Measurements from ENCODE around the gene NCBP2L.
A peak's percentile ranks its signal among the peaks of the same experiment; 100 is the strongest.
"Not testable (repeated sequence)": the region's sequence is repeated elsewhere in the genome, so short reads cannot be mapped to it uniquely, and the experiment has no call there.

Gene NCBP2L

DNA sequence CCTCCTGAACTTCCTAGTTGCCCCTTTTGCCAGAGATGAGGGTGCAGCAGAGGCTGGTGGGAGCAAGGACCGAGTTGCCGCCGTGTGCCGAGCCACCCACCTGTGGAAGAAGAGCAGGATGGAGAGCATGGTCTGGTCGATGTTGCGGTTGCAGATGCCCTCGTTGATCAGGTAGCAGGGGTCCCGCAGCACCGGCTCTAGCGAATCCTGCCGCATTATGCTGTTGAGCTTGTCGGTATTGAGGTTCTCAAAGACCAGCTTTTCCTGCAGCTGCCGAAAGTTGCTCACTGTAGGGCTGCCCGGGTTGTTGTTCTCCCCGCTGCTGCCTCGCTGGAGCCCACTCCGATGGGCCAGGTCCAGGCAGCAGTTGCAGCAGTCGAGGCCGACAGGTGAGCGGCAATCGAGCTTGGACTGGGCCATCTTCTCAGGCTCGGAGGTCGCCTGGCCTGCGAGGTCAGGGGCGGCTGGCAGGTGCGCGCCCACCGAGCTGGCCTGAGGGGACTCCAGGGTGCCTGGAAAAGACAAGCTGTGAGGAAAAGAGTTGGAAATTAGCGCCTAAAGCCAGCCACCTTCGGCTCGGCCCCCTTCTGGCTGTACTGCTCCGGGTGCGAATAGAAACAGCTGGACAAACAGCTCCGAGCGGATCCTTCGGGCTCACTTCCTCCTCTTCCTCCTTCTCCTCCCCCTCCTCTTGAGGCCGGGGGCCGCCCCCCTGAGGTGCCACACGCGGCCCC is 2.4 kb upstream of the NCBP2L start:
- TF ChIP-seq TAF1 (IDR thresholded peaks at IDR 0.05; ENCODE audit: borderline replicate concordance, low read depth, low read length) (no peak), POLR2AphosphoS5 (IDR thresholded peaks at IDR 0.05; ENCODE audit: low read depth, low read length) (no peak), POLR2A (IDR thresholded peaks at IDR 0.05; ENCODE audit: low read depth, low read length) (no peak)
- FAIRE-seq (no peak), DNase-seq (ENCODE audit: insufficient read length) (no peak)

DNA sequence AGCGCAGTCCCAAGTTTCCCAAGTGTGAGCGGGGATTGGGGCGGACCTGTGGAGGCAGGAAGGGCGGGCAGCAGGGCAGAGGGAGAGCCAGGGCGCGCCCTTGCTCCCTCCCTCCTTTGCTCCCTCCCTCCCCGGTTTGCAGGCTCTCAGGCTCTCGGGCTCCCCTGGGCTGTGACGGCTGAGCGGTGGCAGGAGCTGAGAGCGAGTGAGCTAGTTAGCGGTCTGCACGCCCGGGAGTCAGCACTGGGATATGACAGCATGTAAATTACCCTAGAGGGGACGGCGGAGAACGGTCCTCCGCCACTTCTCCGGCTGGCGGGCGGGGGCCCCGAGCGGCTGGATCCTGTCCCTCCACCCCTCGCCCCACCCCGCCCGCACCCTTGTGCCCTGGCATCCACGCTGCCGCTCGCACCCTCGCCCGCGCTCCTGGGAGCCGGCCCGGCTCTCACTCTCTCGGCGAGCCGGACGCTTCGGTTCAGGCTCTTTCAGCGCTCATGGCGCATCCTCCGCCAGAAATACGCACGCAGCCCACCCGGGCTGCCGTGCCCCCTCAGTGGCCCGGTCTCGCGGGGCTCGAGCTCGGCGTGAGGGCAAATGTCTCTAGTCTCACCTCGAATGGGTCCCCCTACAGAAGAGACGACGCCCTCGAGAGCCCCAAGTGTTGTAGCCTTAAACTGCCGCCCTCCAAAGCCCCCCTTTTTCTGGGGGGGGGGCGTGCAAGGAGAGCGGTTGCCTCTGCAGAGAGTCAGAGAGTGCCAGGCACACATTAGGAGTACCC is 1.6 kb upstream of the NCBP2L start, which contains the start of gene TSC22D3:
Gene TSC22D3 (minus strand): TSS at position 54 of the 778 bp plus-strand sequence. CDS start 368 bp downstream, outside the sequence.
- FAIRE-seq: no peak
- peak; percentile 57 for DNase-seq (ENCODE audit: insufficient read length)
- TF ChIP-seq POLR2AphosphoS5 (IDR thresholded peaks at IDR 0.05; ENCODE audit: low read depth, low read length) (no peak), POLR2A (IDR thresholded peaks at IDR 0.05; ENCODE audit: low read depth, low read length) (no peak), TAF1 (IDR thresholded peaks at IDR 0.05; ENCODE audit: borderline replicate concordance, low read depth, low read length) (no peak)

DNA sequence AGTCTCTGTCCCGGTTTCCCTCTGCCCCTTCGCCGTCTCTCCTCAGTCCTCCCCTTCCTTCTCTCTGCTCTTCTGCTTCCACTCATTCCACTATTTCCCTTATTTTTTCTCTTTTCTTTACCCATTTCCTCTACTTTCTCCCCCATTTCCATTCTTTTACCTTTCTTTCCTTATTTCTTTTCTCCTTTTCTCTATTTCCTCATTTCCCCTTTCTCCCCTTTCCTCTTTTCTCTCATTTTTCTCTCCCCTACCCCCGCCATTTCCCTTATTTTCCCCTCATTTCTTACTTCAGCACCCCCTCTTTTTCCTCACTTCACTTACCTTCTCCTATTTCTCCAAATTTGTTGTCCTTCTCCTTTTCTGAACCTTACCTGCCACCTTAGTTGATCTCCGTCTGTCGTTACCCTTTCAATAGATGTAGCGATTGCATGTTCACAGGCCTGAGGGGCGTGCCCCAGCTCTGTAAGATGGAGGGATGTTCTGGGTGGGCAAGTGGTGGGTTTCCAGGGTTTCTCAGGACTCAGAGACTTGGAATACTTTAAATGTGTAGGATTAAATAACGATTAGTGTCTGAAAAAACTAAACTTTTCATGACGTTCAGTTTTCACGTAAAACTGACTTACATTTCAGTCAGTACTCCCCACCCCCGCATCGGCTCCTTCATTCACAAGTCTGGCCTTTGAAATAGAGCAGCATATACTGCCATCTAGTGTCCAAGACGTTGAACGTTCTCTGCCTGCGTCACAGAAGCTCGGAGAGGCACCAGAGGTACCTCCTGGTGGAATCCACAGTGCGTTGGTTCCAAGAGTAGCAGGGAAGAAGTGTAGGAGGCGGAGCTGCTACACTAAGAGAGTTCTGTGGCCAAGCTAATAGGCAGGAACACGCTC is 641 bp upstream of the NCBP2L start:
- TF ChIP-seq POLR2A (IDR thresholded peaks at IDR 0.05; ENCODE audit: low read depth, low read length) (no peak), TAF1 (IDR thresholded peaks at IDR 0.05; ENCODE audit: borderline replicate concordance, low read depth, low read length) (no peak), POLR2AphosphoS5 (IDR thresholded peaks at IDR 0.05; ENCODE audit: low read depth, low read length) (no peak)
- FAIRE-seq (peak; percentile 98), DNase-seq (ENCODE audit: insufficient read length) (peak; percentile 58)

DNA sequence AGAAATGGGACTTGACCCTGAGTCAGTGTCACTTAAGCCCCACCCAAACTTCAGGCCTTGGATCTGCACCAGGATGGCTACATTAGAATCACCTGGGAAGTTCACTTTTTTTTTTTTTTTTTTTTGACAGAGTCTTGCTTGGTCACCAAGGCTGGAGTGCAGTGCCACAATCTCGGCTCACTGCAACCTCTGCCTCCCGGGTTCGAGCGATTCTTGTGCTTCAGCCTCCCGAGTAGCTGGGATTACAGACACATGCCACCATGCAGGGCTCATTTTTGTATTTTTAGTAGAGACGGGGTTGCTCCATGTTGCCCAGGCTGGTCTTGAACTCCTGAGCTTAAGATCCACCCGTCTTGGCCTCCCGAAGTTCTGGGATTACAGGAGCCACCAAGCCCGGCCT is 3.0 kb downstream of the NCBP2L start:
- no peak for FAIRE-seq
- TF ChIP-seq TAF1 (IDR thresholded peaks at IDR 0.05; ENCODE audit: borderline replicate concordance, low read depth, low read length) (no peak), POLR2AphosphoS5 (IDR thresholded peaks at IDR 0.05; ENCODE audit: low read depth, low read length) (no peak), POLR2A (IDR thresholded peaks at IDR 0.05; ENCODE audit: low read depth, low read length) (no peak)
- DNase-seq (ENCODE audit: insufficient read length): no peak

DNA sequence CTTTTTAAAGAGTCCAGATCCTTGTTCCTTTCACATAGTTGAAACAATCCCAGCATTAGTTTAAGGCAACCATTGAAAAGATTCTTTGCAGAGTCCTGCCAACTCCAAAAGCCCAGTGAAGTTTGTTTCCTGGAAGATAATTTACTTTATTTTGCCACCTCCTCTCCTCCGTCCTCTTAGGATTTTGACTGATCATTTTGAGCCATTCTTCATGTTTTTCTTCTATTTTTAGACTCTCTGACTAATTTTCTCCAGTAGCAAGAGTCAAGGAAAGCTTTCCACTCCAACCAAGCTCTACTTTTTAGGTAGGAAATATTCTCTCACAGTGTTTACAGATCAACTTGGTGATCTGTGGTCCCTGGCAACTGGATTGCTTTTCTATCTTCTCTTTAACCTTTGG is 10.3 kb downstream of the NCBP2L start:
- TF ChIP-seq POLR2AphosphoS5 (IDR thresholded peaks at IDR 0.05; ENCODE audit: low read depth, low read length) (no peak), TAF1 (IDR thresholded peaks at IDR 0.05; ENCODE audit: borderline replicate concordance, low read depth, low read length) (no peak), POLR2A (IDR thresholded peaks at IDR 0.05; ENCODE audit: low read depth, low read length) (no peak)
- FAIRE-seq (no peak), DNase-seq (ENCODE audit: insufficient read length) (no peak)

DNA sequence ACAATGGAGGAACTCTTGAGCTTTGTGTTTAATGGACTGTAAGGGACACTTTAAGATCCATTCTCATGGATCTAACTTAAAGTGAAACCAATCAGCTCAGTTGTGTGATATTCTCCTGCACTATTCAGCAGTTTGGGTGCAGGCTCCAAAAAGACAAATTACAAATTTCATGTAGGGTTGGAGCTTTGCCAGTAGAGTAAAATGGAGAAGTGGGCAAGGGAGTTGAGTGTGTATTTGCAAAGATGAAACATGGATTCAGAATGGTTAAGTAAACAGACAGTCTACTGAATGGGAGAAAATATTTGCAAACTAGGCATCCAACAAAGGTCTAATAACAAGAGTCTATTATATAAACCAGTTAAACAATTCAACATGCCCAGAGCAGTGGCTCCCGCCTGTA is 26.9 kb downstream of the NCBP2L start:
- TF ChIP-seq POLR2AphosphoS5 (IDR thresholded peaks at IDR 0.05; ENCODE audit: low read depth, low read length) (no peak), POLR2A (IDR thresholded peaks at IDR 0.05; ENCODE audit: low read depth, low read length) (no peak), TAF1 (IDR thresholded peaks at IDR 0.05; ENCODE audit: borderline replicate concordance, low read depth, low read length) (no peak)
- DNase-seq (ENCODE audit: insufficient read length) (no peak), FAIRE-seq (no peak)

DNA sequence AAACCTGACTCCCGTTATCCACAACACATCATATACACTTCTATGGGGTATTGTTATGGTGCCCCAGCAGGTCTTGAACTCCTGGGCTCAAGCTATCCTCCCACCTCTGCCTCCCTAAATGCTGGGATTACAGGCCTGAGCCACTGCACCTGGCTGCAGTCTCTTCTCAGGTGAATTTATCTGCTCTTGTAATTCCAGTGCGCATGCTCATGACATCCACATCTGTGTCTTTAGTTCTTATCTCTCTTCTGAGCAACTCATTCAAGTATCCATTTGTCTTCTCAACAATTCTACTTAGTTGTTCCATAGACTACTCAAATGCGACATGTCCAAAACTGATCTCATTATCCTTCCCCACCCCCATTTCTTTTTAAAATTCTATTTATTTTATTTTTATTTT is 27.6 kb downstream of the NCBP2L start:
- FAIRE-seq (no peak), DNase-seq (ENCODE audit: insufficient read length) (no peak)
- TF ChIP-seq POLR2AphosphoS5 (IDR thresholded peaks at IDR 0.05; ENCODE audit: low read depth, low read length) (no peak), POLR2A (IDR thresholded peaks at IDR 0.05; ENCODE audit: low read depth, low read length) (no peak), TAF1 (IDR thresholded peaks at IDR 0.05; ENCODE audit: borderline replicate concordance, low read depth, low read length) (no peak)

DNA sequence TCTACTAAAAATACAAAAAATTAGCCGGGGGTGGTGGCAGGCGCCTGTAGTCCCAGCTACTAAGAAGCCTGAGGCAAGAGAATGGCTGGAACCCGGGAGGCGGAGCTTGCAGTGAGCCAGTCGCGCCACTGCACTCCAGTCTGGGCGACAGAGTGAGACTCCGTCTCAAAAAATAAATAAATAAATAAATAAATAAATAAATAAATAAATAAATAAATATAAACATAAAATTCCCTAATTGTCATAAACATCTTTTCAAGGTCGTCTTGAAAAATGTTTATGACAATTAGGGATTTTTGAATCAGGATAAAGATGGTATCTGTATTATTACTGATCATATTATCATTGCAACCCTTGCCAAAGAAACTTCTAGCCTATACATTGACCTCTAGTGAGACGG is 32.5 kb downstream of the NCBP2L start:
- FAIRE-seq; DNase-seq (ENCODE audit: insufficient read length): not testable (repeated sequence)

DNA sequence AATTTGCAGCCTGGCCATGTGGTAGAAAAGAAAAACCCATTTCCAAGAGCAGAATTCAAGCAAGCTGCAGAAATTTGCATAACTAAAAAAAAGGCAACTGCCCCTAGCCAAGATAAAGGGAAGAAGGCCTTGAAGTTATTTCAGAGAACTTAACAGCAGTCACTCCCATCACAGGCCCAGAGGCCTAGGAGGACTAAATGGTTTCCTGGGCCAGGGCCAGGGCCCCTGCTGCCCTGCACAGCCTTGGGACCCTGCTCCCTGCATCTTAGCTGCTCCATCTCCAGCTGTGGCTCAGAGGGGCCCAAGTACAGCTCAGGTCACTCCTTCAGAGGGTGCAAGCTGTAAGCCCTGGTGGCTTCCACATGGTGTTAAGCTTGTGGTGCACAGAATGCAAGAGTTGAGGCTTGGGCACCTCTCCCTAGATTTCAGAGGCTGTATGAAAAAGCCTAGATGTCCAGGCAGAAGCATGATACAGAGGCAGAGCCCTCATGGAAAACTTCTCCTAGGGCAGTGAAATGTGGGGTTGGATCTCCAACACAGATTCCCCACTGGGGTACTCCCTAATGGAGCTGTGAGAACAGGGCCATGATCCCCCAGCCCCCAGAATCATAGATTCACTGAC is 41.5 kb downstream of the NCBP2L start:
- no peak for FAIRE-seq
- TF ChIP-seq POLR2AphosphoS5 (IDR thresholded peaks at IDR 0.05; ENCODE audit: low read depth, low read length) (no peak), TAF1 (IDR thresholded peaks at IDR 0.05; ENCODE audit: borderline replicate concordance, low read depth, low read length) (no peak), POLR2A (IDR thresholded peaks at IDR 0.05; ENCODE audit: low read depth, low read length) (no peak)
- no peak for DNase-seq (ENCODE audit: insufficient read length)

DNA sequence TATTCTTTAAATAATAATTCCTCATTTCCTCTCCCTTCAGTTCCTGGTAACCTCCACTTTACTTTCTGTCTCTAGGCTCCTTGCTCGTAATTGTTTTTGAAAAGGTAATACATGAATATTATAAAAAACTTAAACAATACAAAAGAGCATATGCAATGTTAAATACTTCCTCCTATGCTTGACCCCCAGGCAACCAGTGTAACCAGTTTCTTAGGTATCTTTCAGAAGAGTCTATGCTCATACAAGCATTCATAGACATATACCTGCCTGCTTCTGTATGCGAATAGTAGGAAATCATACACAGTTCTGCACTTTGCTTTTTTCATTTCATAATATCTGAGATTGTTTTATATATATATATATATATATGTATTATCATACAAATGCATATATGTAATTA is 45.5 kb downstream of the NCBP2L start:
- FAIRE-seq (no peak), DNase-seq (ENCODE audit: insufficient read length) (no peak)
- TF ChIP-seq POLR2A (IDR thresholded peaks at IDR 0.05; ENCODE audit: low read depth, low read length): no peak
- TF ChIP-seq TAF1 (IDR thresholded peaks at IDR 0.05; ENCODE audit: borderline replicate concordance, low read depth, low read length): no peak
- TF ChIP-seq POLR2AphosphoS5 (IDR thresholded peaks at IDR 0.05; ENCODE audit: low read depth, low read length): no peak

DNA sequence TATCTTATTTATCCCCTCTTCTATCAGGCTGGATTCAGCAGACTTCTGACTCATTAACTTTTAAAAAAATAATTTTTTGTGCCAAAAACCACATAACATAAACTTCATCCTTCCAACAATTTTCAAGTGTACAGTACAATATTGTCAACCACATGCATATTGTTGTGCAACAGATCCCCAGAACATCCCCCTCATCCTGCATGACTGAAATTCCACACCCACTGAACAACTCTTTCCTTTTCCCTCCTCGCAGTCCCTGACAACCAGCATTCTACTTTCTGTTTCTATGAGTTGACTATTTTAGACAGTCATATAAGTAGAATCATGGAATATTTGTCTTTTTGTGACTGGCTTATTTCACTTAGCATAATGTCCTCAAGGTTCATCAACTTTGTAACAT is 45.9 kb downstream of the NCBP2L start:
- DNase-seq (ENCODE audit: insufficient read length) (no peak), FAIRE-seq (no peak)
- TF ChIP-seq TAF1 (IDR thresholded peaks at IDR 0.05; ENCODE audit: borderline replicate concordance, low read depth, low read length) (no peak), POLR2AphosphoS5 (IDR thresholded peaks at IDR 0.05; ENCODE audit: low read depth, low read length) (no peak), POLR2A (IDR thresholded peaks at IDR 0.05; ENCODE audit: low read depth, low read length) (no peak)
